HepG2 (cell line): Measurements from ENCODE around the gene GMEB2. TPM values are rescaled to one million over a fixed set of nuclear protein-coding genes. Genes with fewer than 3 reads are reported as not detected.

Source experiments
- SAFB2 ChIP-seq: sonication (generic); formaldehyde crosslinking; IDR thresholded peaks from 2 replicates; pipeline ENCODE4 v1.5.1; 2020; ENCODE audit warnings: missing genetic modification reagents, low read depth, mild to moderate bottlenecking, borderline replicate concordance
- ZNF180 ChIP-seq: sonication (generic); formaldehyde crosslinking; IDR thresholded peaks from 2 replicates; pipeline ENCODE4 v1.4.0; 2020; ENCODE audit warnings: low read depth, missing genetic modification reagents, borderline replicate concordance
- ZNF747 ChIP-seq: sonication (generic); formaldehyde crosslinking; IDR thresholded peaks from 2 replicates; pipeline ENCODE4 v1.8.1; 2023; ENCODE audit warnings: missing genetic modification reagents, mild to moderate bottlenecking, borderline replicate concordance
- polyA plus RNA-seq, 8 experiments: library from polyadenylated mRNA; depleted of rRNA in 3 of 8; stranded (reverse) in 7 of 8; unstranded in 1 of 8; fragments of >200 nt; fragmentation: Illumina TruSeq in 4 of 8; extraction: Trizol in 4 of 8; gene quantifications; 2 replicates each; pipeline versions ENCODE4 v1.2.1 to v1.2.3, GENCODE V29; 2011 to 2016; ENCODE audit warnings: low read depth in 4 of 8, missing spikeins in 1 of 8, mixed read lengths in 1 of 8; ENCODE audit not compliant: insufficient read depth in 1 of 8
- total RNA-seq, 5 experiments: library from RNA; depleted of rRNA; stranded (reverse); fragments of >200 nt; fragmentation: Illumina TruSeq; extraction: Trizol; gene quantifications; 2 replicates each; pipeline ENCODE4 v1.2.3, GENCODE V29; 2016; ENCODE audit warnings: low read depth in 1 of 5
- TF ChIP-seq, protein P1 (sequence below): sonication (generic); formaldehyde crosslinking; conservative IDR thresholded peaks from 2 replicates; pipeline ENCODE4 v1.8.0; 2022; ENCODE audit warnings: low read depth, missing genetic modification reagents
- TF ChIP-seq, protein P2 (sequence below), 2 experiments: sonication (generic) in 1 of 2; formaldehyde crosslinking in 1 of 2; IDR thresholded peaks; 2 replicates each; pipeline versions ENCODE4 v1.6.1 to v1.9.0; 2014 to 2022; ENCODE audit warnings: antibody characterized with exemption in 1 of 2, borderline replicate concordance in 1 of 2, inconsistent platforms in 1 of 2, low read depth in 1 of 2, missing genetic modification reagents in 1 of 2
- TF ChIP-seq, protein P3 (sequence below): sonication (generic); formaldehyde crosslinking; IDR thresholded peaks from 2 replicates; pipeline ENCODE4 v1.4.0; 2020; ENCODE audit warnings: missing genetic modification reagents; ENCODE audit errors: not compliant biosample characterization
- TF ChIP-seq, protein P4 (sequence below), 2 experiments: fragments of 450-650 bp in 1 of 2; sonication (generic) in 1 of 2; formaldehyde crosslinking in 1 of 2; IDR thresholded peaks; 2 replicates each; pipeline versions ENCODE4 v1.6.1 to v1.8.0; 2016 to 2022; ENCODE audit warnings: antibody characterized with exemption in 1 of 2, mild to moderate bottlenecking in 1 of 2, missing genetic modification reagents in 1 of 2

Gene GMEB2
- total and polyA plus RNA-seq, 2 of the 13 experiments (the other 11 are each of a cell fraction or from before 2014, with no cell fraction given), result 10.6 to 12.4 TPM

DNA sequence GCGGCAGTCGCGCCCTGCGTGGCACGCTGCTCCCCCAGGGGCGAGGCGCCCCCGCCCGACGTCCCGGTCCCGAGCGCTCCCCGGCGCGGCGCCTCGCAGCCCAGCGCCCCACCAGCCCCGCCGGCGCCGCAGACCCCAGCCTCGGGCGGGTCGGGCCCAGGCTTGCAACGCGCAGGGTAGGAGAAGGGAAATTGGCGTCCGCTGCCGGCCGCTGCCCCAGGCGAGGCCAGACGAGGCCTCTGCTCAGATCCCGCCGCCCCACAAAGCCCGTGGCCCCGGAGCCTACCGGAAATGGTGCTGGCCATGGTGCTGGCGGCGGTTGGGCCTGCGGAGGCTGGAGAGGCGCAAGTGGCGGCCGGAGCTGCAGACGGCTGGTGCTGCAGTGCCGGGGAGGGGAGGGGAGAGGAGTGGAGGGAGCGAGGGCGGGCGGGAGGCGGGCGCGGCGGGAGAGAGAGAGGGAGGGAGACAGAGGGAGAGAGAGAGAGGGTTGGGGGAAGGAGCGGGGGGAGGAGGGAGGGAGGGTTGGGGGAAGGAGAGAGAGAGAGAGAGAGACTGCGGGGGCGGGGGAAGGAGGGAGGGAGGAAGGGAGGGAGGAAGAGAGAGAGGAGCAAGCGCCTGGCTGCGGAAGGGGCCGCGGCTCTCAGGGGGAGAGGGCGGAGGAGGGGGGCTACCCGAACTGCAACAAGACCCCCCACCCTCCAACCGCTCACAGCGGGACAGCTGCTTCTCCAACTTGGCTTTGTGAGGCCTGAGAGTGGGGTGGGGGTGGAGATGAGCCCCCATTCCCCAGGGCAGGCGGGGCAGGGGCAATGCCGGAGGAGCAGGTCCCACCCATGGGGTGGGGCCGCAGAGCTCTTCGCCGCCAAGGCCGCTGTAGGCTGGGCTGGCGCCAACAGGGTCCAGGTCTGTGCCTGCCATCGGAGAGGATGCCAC, 26.4 kb upstream of the GMEB2 start, which contains the start of gene STMN3 (continued):
- TF ChIP-seq, protein P1, sequence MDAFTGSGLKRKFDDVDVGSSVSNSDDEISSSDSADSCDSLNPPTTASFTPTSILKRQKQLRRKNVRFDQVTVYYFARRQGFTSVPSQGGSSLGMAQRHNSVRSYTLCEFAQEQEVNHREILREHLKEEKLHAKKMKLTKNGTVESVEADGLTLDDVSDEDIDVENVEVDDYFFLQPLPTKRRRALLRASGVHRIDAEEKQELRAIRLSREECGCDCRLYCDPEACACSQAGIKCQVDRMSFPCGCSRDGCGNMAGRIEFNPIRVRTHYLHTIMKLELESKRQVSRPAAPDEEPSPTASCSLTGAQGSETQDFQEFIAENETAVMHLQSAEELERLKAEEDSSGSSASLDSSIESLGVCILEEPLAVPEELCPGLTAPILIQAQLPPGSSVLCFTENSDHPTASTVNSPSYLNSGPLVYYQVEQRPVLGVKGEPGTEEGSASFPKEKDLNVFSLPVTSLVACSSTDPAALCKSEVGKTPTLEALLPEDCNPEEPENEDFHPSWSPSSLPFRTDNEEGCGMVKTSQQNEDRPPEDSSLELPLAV (CRISPR knock-in tag), result peak; percentile 69; the same call in 1 of the 2 replicates
- TF ChIP-seq, protein P2, sequence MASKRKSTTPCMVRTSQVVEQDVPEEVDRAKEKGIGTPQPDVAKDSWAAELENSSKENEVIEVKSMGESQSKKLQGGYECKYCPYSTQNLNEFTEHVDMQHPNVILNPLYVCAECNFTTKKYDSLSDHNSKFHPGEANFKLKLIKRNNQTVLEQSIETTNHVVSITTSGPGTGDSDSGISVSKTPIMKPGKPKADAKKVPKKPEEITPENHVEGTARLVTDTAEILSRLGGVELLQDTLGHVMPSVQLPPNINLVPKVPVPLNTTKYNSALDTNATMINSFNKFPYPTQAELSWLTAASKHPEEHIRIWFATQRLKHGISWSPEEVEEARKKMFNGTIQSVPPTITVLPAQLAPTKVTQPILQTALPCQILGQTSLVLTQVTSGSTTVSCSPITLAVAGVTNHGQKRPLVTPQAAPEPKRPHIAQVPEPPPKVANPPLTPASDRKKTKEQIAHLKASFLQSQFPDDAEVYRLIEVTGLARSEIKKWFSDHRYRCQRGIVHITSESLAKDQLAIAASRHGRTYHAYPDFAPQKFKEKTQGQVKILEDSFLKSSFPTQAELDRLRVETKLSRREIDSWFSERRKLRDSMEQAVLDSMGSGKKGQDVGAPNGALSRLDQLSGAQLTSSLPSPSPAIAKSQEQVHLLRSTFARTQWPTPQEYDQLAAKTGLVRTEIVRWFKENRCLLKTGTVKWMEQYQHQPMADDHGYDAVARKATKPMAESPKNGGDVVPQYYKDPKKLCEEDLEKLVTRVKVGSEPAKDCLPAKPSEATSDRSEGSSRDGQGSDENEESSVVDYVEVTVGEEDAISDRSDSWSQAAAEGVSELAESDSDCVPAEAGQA (IDR thresholded peaks at IDR 0.05; ENCODE audit: low read depth), result peak; percentile 71; the same call in 1 of the 2 replicates
- TF ChIP-seq, protein P2 (CRISPR knock-in tag; IDR thresholded peaks at IDR 0.05; ENCODE audit: borderline replicate concordance), result peak; percentile 97; the same call in 1 of the 2 replicates
- peak; percentile 86; the same call in 1 of the 2 replicates for TF ChIP-seq ZNF180
- TF ChIP-seq, protein P3, sequence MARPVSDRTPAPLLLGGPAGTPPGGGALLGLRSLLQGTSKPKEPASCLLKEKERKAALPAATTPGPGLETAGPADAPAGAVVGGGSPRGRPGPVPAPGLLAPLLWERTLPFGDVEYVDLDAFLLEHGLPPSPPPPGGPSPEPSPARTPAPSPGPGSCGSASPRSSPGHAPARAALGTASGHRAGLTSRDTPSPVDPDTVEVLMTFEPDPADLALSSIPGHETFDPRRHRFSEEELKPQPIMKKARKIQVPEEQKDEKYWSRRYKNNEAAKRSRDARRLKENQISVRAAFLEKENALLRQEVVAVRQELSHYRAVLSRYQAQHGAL (CRISPR knock-in tag), result peak; percentile 98
- peak; percentile 92; the same call in 1 of the 2 replicates for TF ChIP-seq ZNF747 (CRISPR knock-in tag)
- TF ChIP-seq, protein P4, sequence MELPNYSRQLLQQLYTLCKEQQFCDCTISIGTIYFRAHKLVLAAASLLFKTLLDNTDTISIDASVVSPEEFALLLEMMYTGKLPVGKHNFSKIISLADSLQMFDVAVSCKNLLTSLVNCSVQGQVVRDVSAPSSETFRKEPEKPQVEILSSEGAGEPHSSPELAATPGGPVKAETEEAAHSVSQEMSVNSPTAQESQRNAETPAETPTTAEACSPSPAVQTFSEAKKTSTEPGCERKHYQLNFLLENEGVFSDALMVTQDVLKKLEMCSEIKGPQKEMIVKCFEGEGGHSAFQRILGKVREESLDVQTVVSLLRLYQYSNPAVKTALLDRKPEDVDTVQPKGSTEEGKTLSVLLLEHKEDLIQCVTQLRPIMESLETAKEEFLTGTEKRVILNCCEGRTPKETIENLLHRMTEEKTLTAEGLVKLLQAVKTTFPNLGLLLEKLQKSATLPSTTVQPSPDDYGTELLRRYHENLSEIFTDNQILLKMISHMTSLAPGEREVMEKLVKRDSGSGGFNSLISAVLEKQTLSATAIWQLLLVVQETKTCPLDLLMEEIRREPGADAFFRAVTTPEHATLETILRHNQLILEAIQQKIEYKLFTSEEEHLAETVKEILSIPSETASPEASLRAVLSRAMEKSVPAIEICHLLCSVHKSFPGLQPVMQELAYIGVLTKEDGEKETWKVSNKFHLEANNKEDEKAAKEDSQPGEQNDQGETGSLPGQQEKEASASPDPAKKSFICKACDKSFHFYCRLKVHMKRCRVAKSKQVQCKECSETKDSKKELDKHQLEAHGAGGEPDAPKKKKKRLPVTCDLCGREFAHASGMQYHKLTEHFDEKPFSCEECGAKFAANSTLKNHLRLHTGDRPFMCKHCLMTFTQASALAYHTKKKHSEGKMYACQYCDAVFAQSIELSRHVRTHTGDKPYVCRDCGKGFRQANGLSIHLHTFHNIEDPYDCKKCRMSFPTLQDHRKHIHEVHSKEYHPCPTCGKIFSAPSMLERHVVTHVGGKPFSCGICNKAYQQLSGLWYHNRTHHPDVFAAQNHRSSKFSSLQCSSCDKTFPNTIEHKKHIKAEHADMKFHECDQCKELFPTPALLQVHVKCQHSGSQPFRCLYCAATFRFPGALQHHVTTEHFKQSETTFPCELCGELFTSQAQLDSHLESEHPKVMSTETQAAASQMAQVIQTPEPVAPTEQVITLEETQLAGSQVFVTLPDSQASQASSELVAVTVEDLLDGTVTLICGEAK (IDR thresholded peaks at IDR 0.05), result peak; percentile 19; the same call in 1 of the 2 replicates
- TF ChIP-seq, protein P4 (CRISPR knock-in tag; IDR thresholded peaks at IDR 0.05), result peak; percentile 93
- TF ChIP-seq SAFB2, result no peak; the same call in 1 of the 2 replicates
